ENCODE data around the gene CSHL1.

DNA sequence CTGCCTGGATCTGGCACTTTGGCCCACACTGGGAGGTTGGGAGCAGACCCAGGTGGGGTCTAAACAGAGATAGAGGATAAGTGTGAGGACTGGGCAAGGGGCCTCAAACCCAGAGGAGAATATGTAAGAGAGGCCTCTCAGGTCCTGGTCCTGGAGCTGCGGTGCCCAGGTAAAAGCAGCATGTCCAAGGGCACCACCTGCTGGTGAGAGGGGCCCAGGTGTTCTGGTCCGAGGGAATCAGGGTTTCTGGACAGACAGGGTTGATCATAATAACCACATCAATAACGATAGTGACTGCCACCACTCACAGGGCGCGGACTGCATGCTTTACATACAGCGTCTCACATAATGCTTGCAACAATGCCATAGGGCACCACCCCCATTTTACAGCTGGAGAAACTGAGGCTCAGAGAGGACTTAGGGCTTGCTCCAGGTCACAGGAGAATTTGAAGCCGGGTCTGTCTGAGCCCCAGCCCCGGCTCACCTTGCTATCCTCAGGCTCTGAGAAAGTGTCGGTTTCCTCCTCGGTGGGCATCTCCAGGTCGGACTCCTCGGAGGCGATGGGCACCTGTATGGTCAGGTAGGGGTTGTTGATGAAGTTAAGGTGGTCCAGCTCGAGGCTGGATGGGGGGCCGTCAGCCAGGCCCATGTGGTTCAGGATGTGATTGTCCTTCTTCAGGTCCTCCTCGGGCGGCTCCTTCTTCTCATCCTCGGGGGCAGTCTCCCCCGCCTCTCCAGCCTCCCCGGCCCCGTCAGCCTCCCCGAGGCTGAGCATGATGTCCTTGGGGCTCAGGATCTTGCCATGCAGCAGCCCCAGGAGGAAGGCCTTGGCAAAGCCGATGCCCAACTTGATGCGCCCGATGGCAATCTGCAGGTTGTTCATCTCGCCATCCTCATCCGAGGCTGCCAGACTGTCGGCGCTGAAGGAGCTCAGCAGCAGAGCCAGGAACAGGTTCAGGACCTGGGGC is 40.2 kb upstream of the CSHL1 start:
- TF ChIP-seq EP300 (IDR thresholded peaks at IDR 0.05) (no peak), POLR2A (IDR thresholded peaks at IDR 0.05) (no peak)
- TF ChIP-seq, protein P1, sequence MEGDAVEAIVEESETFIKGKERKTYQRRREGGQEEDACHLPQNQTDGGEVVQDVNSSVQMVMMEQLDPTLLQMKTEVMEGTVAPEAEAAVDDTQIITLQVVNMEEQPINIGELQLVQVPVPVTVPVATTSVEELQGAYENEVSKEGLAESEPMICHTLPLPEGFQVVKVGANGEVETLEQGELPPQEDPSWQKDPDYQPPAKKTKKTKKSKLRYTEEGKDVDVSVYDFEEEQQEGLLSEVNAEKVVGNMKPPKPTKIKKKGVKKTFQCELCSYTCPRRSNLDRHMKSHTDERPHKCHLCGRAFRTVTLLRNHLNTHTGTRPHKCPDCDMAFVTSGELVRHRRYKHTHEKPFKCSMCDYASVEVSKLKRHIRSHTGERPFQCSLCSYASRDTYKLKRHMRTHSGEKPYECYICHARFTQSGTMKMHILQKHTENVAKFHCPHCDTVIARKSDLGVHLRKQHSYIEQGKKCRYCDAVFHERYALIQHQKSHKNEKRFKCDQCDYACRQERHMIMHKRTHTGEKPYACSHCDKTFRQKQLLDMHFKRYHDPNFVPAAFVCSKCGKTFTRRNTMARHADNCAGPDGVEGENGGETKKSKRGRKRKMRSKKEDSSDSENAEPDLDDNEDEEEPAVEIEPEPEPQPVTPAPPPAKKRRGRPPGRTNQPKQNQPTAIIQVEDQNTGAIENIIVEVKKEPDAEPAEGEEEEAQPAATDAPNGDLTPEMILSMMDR (IDR thresholded peaks at IDR 0.05) = no peak

Data from sigmoid colon (tissue), 4 donors.